HG02763 (cell line): Measurements from ENCODE around the gene ITGA7.

Source experiments
- ATAC-seq: cut with Tn5 transposase; IDR thresholded peaks from one replicate; pipeline ENCODE4 v1.9.1; 2021; ENCODE audit warnings: mild to moderate bottlenecking, moderate library complexity; ENCODE audit not compliant: unreplicated experiment

ITGA7 gene

DNA sequence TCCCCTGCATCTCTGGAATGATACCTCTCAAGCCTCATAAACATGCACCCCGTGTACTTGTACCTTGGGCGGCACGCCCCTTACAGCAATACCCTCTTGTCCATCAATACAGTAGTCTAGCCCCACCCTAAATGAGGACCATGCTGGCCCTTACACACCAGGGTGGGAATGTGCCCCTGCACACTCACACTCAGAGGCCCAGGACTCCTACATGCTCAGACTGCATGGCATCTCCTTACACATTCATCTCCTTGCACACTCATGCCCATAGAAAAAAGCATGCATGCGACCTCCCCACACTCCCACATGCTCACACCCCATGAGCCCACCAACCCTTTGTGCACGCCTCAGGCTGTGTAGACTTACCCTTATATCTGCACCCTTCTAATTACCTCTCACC lies 22.0 kb downstream of the ITGA7 start:
- no peak for ATAC-seq

DNA sequence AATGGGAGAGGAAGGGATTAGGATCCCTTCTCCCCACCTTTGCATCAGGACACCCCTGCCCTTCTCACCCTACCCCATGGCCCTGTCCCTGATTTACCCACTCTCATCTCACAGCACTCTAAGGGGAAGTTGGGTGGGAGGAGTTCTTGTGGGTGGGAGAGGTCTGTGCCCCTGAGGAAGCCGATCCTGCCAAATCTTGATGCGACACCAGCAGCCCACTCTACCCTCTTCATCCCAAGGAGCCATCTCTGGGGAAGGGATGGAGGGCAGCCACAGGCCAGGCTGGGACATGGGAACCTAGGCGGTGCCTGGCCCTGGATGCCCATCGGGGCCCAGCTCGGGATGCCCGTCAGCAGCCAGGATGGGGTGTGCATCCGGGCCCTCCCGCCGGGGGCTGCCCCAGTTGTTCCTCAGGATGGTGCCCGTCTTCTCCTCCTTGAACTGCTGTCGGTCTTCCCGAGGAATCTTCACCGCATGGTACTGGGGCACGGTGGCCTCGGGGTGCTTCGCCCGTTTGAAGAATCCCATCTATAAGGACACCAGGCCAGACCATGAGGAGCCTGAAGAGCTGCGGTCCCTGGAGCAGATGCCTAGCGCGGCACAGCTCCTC lies 22.8 kb downstream of the ITGA7 start:
- no peak for ATAC-seq

DNA sequence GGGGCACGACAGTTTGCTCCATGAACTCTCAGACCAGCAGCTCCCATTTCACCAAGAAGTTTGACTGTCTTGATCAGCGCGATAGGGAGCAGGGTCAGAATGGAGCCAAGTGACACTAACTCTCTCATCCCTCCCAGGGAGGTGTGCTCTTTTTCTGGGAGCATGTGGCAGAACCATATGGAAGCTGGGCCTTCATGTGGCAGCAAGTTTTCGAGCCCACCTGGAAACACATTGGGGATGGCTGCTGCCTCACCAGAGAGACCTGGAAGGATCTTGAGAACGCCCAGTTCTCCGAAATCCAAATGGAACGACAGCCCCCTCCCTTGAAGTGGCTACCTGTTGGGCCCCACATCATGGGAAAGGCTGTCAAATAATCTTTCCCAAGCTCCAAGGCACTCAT lies 24.0 kb downstream of the ITGA7 start:
- ATAC-seq = no peak

DNA sequence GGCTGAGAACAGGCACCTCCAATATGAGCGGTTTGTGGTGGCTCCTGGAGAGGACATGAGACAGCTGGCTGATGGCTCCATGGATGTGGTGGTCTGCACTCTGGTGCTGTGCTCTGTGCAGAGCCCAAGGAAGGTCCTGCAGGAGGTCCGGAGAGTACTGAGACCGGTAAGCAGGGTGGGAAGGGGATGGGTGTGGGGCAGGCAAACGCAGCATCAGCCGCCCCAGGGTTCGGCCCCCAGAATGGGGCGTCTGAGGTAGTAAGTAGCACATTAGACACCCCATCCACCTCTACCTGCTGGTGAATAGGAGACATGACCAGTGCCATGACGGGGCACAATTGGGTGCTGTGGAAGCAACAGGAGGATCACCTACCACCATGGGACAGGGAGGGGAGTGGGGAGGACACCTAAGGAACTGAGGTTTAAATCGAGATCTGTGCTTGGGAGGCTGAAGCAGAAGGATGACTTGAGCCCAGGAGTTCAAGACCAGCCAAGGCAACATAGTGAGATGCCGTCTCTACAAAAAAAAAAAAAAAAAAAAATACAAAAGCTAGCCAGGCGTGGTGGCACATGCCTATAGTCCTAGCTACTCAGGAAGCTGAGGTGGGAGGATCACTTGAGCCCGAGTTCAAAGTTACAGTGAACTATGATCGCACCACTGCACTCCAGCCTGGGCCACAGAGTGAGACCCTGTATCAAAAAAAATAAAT lies 25.5 kb downstream of the ITGA7 start:
- no peak for ATAC-seq

DNA sequence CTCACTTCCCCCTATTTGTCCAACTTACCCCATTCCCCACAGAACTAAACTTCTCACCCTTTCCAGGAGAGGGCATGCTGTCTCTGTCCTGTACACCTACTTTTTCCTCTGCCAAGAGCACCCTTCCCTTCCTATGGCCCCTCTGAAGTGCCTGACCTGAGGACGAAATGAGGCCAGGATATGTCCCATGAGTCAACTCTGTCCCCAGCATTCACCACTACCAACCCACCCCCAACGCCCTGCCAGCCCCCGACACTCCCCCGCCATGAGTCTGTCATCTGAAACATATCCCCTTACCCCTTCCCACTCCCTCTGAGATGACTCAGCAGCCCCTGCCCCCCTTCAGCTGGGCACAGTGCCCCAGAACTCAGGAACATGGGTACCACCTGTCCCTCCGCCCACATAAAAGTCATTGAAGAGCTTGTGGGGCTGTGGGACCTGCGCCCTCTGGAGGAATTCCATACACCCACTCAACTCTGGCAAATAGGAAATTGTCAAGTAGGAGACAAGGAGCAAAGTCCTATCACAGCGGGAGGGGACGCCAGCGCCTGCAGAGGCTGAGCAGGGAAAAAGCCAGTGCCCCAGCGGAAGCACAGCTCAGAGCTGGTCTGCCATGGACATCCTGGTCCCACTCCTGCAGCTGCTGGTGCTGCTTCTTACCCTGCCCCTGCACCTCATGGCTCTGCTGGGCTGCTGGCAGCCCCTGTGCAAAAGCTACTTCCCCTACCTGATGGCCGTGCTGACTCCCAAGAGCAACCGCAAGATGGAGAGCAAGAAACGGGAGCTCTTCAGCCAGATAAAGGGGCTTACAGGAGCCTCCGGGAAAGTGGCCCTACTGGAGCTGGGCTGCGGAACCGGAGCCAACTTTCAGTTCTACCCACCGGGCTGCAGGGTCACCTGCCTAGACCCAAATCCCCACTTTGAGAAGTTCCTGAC lies 26.3 kb downstream of the ITGA7 start:
- ATAC-seq = no peak

DNA sequence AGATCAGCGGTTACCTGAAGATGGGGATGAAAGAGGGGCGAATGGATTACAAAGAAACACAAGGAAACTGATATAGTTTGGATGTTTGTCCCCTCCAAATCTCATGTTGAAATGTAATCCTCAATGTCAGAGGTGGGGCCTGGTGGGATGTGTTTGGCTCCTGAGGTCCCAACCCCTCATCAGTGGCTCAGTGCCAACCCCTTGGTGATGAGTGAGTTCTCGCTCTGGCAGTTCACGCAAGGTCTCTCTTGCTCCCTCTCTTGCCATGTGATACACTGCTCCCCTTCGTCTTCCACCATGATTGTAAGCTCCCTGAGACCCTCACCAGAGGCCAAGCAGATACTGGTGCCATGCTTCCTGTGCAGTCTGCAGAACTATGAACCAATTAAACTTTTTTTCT lies 28.0 kb downstream of the ITGA7 start:
- no peak for ATAC-seq

GRCh38 chr12:55676707-55677106 lies 31.0 kb downstream of the ITGA7 start:
- no peak for ATAC-seq

GRCh38 chr12:55675666-55676065 lies 32.0 kb downstream of the ITGA7 start:
- no peak for ATAC-seq

GRCh38 chr12:55673638-55674037 lies 34.1 kb downstream of the ITGA7 start:
- ATAC-seq = peak; percentile 97

DNA sequence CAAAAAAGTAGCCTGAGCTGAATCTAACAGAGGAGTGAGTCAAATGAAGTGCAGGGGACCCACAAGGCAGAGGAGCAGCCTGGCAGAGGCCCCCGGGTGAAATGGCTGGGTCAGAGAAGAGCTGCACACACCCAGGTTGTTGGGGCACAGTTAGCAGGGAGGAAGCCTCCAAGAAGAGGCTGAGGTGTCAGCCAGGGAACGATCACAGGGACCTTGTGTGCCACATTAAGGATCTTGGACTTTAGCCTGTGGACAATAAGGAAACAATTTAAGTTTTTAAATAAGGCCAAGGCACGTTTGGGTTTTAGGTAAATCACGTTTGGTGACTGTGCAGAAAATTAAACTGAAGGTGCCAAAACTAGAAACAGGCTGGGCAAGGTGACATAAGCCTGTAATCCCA lies 36.0 kb downstream of the ITGA7 start:
- ATAC-seq = no peak

DNA sequence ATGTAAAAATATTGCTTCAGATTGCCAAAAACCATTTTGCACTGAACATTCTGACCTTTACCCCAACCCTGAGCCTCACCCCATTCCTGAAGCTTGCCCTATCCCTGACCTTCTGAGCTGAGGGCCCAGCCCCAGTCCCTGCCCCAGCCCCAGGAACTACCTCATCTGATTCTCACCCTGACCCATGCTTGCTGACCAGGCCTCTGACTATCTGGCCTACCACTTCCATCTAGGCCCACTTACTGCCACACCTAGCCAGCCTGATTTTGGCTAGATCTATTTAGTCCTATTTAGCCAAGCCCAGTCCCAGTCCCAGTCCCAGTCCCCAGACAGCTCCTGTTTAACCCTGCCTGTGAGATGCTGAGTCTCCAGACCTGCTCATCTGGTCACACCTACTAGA lies 37.4 kb downstream of the ITGA7 start:
- no peak for ATAC-seq

DNA sequence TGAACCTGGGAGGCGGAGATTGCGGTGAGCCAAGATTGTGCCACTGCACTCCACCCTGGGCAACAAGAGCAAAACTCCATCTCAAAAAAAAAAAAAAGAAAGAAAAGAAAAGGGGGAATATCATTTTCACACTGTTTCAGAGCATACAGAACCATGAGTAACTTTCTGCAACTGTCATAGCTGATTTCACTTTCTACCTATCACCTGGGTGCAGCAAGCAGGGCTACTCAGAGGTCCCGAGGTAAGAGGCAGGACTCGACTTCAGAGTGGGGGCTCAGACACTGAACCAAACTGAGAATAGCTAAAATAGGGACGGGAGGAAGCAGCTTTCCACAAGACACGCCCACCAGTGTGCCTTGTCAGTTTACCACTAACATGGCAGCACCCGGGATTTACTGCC lies 41.2 kb downstream of the ITGA7 start:
- ATAC-seq = no peak

DNA sequence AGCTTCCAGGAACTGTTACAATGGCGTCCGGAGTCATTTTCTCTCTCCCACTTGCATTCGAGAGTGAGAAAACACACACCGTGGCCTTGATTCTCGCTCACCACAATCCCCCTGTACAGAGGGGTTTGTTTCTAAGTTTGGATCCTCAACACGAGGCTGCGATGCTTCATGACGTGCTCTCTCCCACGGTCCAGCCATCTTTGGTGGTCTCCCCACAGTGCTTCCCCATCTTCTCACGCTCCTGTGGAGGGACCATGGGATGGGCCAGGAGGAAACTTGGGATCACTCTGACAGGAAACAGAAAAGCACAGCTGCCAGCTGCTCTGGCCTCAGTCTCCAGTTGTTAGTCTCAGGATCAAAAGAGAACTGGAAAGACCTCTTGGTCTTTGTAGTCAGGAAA lies 42.9 kb downstream of the ITGA7 start:
- no peak for ATAC-seq

DNA sequence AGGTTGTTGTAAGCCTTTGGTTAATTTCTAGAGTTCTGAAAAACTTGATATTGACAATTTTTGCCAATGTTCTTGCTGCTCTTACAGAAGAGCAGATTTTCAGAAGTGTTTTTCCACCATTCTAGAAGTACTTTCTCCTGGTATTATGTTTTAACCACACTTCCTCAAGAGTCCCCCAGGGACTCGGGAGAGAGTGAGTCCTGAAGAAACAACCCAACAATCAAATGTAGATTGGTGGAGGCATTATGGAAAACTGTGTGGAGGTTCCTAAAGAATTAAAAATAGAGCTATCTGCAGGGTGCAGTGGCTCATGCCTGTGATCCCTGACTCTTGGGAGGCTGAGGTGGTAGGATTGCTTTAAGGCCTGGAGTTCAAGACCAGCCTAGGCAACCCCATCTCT lies 44.3 kb downstream of the ITGA7 start:
- no peak for ATAC-seq

DNA sequence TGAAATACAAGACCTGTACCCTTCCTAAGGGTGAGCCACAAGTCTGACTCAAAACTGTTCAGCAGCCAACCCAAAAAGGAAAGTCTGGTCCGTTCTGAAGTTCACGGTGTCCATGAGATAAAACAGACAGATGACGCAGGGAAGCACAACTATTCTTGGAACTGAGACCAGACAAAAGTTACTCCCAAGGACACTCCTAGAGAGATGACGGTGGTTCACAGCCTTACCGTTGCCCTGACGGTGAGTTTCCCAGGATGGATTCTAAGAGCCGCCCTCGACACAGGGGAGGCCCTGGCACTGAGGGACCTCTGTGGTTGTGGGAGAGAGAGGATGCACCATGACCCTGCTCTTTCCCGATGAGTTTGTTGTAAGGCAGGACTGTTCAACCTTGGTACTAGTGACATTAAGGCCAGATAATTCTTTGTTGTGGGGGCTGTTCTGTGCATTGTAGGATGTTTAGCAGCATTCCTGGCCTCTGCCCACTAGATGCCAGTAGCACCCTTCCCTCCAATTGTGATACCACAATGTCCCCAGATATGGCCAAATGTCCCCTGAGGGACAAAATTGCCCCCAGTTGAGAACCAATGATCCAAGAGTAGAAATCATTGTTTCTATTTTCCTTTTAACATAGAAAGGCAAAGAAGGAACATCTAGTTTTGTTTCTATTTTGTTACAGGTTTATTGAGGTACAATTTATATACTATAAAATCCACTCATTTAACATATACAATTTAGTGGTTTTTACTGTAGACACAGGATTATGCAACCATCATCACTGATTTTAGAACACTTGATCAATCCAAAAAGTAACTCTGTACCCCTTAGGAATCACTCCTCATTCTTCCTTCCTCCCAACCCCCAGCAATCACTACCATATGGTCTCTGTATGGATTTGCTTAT lies 48.0 kb downstream of the ITGA7 start:
- no peak for ATAC-seq

GRCh38 chr12:55658635-55659391 lies 48.9 kb downstream of the ITGA7 start:
- ATAC-seq = no peak

- ATAC-seq = no peak
Observed at GRCh38 chr12:55658212-55658611, 49.5 kb downstream of the ITGA7 start.

DNA sequence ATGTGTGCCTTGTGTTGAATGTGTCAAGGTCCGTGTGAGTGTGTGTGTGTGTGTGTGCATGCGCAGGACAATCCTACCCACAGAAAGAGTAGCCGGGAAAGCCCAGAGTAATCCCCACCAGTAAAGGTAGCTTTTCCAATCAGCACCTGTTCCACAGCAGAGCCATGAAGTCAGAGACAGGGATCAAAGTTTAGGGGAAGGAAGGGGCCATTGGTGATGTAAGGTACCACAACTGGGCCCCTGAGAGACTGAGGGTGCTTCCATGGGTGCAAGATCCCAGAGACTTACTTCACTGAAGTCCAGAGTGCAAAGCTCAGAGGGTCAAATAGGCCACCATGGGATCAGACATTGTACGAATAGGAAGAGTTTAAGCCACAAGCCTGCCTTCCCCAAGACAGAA lies 50.5 kb downstream of the ITGA7 start:
- ATAC-seq = no peak

DNA sequence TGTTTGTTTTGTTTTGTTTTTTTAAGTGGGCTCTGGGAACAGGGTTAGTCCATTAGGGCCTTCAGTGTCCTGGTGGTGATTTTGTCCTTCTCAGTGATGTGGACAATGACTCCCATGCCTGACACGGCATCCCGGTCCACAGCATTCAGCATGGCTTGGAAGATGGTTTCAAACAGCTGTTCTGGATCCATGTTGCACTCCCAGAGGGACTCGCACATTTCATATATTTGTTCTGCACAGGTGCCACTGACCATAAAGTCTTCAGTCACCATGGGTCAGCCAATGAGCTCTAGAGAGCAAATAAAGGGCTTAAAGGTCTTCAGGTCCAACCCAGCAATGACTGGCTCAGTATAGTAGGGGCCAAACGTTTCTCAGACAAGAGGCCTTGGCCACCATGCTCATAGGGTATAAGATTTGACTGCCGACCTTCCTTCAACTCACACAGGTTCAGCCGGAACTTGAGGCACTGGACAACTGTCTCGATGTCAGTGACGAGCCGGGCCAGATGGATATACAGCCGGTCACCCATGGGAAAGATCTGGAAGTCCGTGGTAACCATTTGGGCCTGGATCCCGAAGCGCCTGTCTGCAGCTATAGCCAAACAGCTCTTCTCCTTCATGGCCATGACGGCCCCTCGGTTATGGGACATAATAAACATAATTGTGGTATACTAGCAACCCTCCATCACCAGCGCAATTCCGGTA lies 53.0 kb downstream of the ITGA7 start:
- ATAC-seq = no peak

DNA sequence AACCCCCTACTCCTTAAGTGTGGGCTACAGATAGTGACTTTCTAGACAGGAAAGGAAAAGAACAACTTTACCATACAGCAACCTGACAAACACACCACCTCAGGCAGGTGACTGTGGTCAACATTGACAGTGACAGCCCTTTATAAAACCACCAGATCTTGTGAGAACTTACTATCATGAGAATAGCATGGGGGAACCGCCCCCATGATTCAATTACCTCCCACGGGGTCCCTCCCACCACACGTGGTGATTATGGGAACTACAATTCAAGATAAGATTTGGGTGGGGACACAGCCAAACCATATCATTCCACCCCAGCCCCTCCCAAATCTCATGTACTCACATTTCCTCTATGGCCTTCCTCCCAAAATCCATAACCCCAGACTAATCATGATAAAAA lies 54.7 kb downstream of the ITGA7 start:
- no peak for ATAC-seq
